ENCODE data around the gene ZNF276.

- no peak for TF ChIP-seq POLR2AphosphoS5 (IDR thresholded peaks at IDR 0.05; ENCODE audit: borderline replicate concordance, low read depth, low read length)
- TF ChIP-seq EZH2 (IDR thresholded peaks at IDR 0.05) = no peak
- TF ChIP-seq FOXP2 (optimal IDR thresholded peaks at IDR 0.05; ENCODE audit: control extremely low read depth, extremely low read length, insufficient read depth) = no peak
These were observed 43.1 kb upstream of the ZNF276 start for GRCh38 chr16:89678258-89678657.
